ENCODE results near the gene OTOR. TPM values are rescaled to one million over a fixed set of nuclear protein-coding genes. Genes with fewer than 3 reads are reported as not detected.

Gene OTOR
- total RNA-seq, 1 donor from 2014 or later = not detected

DNA sequence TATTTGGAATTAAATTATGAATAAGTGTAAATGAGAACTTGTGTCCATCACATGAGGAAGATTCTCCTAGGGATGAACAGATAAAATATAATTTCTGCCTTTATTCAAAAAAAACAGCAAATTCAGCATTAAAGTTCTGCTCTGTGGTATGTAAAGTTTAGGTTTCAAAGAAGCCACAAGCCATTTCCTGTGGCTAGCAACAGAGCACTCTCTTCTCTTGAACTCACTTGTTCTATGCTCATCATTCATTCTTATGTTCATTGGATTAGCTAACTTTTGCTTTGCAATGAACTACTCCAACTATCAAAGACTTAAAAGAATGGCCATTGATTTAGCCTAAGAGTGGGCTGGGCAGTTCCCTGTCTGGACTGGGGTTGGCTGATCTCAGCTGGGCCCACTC, 39.1 kb upstream of the OTOR start:
- no peaks in the 10 kb centered on the region for H3K4me1 ChIP-seq
- no peaks in the 10 kb centered on the region for H3F3A ChIP-seq (ENCODE audit: low read depth)
- Mint-ChIP-seq H3K27ac (no peak overlapping the region), H3K9me3 (peaks cover 20% of the 10 kb centered on the region), H3K4me3 (no peak overlapping the region), H3K4me1 (peaks cover 3% of the 10 kb centered on the region), H3K27me3 (ENCODE audit: insufficient read depth, low read depth) (no peaks in the 10 kb centered on the region), H3K36me3 (no peaks in the 10 kb centered on the region)
- no peaks in the 10 kb centered on the region for H4K20me1 ChIP-seq (ENCODE audit: low read depth)
- H3K27ac ChIP-seq = no peak overlapping the region
- H3K27me3 ChIP-seq = no peaks in the 10 kb centered on the region
- no peaks in the 10 kb centered on the region for H3K36me3 ChIP-seq
- H3K4me3 ChIP-seq = no peak overlapping the region
- no peak overlapping the region for H2AFZ ChIP-seq (replicated peaks)
- H3K4me2 ChIP-seq = no peak overlapping the region
- no peaks in the 10 kb centered on the region for H3K79me2 ChIP-seq (ENCODE audit: low read depth)
- H3K9ac ChIP-seq = no peak overlapping the region
- no peaks in the 10 kb centered on the region for H3K9me3 ChIP-seq (ENCODE audit: low read depth)
- TF ChIP-seq, protein P1, sequence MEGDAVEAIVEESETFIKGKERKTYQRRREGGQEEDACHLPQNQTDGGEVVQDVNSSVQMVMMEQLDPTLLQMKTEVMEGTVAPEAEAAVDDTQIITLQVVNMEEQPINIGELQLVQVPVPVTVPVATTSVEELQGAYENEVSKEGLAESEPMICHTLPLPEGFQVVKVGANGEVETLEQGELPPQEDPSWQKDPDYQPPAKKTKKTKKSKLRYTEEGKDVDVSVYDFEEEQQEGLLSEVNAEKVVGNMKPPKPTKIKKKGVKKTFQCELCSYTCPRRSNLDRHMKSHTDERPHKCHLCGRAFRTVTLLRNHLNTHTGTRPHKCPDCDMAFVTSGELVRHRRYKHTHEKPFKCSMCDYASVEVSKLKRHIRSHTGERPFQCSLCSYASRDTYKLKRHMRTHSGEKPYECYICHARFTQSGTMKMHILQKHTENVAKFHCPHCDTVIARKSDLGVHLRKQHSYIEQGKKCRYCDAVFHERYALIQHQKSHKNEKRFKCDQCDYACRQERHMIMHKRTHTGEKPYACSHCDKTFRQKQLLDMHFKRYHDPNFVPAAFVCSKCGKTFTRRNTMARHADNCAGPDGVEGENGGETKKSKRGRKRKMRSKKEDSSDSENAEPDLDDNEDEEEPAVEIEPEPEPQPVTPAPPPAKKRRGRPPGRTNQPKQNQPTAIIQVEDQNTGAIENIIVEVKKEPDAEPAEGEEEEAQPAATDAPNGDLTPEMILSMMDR (IDR thresholded peaks at IDR 0.05) = no peak
- TF ChIP-seq EZH2phosphoT487 (IDR thresholded peaks at IDR 0.05) = no peak
- no peak for TF ChIP-seq EZH2 (IDR thresholded peaks at IDR 0.05)
- DNase-seq (ENCODE audit: low spot score) = no peak

DNA sequence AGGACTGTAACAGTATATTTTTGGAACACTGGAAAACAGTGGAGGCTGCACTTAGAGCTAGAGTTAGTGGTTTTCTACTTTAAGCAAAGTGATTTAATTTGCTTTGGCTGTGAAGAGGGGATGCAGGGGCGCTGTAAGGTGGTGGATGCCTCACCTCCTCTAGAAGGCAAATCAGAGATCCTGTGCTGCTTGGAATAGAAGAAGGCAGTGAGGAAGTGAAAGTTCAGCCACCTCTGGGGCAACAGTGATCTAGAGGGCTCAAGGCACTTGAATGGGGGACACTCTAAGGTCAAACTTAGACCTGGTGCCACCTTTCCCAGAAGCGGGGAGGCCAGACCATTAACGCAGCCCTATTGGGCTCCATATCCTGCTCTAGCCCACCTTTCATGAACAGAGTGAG, 37.4 kb upstream of the OTOR start:
- Histone ChIP-seq H4K20me1 (ENCODE audit: low read depth) (no peaks in the 10 kb centered on the region), H3K79me2 (ENCODE audit: low read depth) (no peaks in the 10 kb centered on the region), H2AFZ (replicated peaks) (no peak overlapping the region), H3K4me3 (no peak overlapping the region), H3K4me2 (no peak overlapping the region), H3K9me3 (ENCODE audit: low read depth) (no peaks in the 10 kb centered on the region), H3K9ac (no peak overlapping the region), H3K4me1 (no peaks in the 10 kb centered on the region), H3K27me3 (no peaks in the 10 kb centered on the region), H3K36me3 (no peaks in the 10 kb centered on the region), H3F3A (ENCODE audit: low read depth) (no peaks in the 10 kb centered on the region), H3K27ac (no peak overlapping the region)
- H3K4me3 Mint-ChIP-seq = no peak overlapping the region
- no peaks in the 10 kb centered on the region for H3K36me3 Mint-ChIP-seq
- no peaks in the 10 kb centered on the region for H3K27me3 Mint-ChIP-seq (ENCODE audit: insufficient read depth, low read depth)
- no peak for TF ChIP-seq EZH2phosphoT487 (IDR thresholded peaks at IDR 0.05)
- TF ChIP-seq EZH2 (IDR thresholded peaks at IDR 0.05) = no peak
- TF ChIP-seq, protein P1 (IDR thresholded peaks at IDR 0.05) = no peak
- peaks cover 16% of the 10 kb centered on the region for H3K4me1 Mint-ChIP-seq
- H3K9me3 Mint-ChIP-seq = peaks cover 11% of the 10 kb centered on the region
- H3K27ac Mint-ChIP-seq = no peak overlapping the region
- DNase-seq (ENCODE audit: low spot score) = no peak

DNA sequence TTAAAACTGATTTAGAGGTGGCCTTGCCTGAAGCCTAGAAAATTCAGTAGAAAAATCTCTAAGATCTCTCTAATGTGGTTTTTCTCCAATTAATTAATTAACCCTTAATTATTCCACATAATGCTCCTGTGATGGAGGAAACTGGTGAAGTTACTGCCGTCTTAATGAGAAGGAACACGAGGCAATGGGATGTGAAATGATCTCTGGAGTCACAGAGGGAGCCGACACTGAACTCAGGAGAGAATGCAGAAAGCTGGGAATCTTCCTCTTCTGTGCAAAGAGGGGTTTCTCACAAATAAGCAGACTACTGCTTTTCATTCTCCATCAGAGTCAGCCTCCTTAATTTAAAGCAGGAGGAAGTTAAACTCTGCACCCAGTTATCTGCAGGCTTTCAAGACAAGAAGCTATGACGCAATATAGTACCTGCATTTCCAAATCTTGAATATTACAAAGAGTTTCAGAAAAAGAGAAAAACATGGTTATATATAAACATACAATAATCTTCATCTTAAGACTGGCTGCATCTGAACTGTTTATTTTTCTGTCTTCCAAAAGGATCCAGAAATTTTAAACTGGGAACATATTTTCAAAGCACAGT, 36.4 kb upstream of the OTOR start:
- H3K27me3 ChIP-seq = no peaks in the 10 kb centered on the region
- Mint-ChIP-seq H3K4me3 (no peak overlapping the region), H3K9me3 (peaks cover 7% of the 10 kb centered on the region), H3K36me3 (no peaks in the 10 kb centered on the region), H3K4me1 (peaks cover 16% of the 10 kb centered on the region), H3K27me3 (ENCODE audit: insufficient read depth, low read depth) (no peaks in the 10 kb centered on the region), H3K27ac (no peak overlapping the region)
- no peak overlapping the region for H3K9ac ChIP-seq
- H3K36me3 ChIP-seq = no peaks in the 10 kb centered on the region
- H3K4me3 ChIP-seq = no peak overlapping the region
- TF ChIP-seq EZH2 (IDR thresholded peaks at IDR 0.05) (no peak), EZH2phosphoT487 (IDR thresholded peaks at IDR 0.05) (no peak)
- TF ChIP-seq, protein P1 (IDR thresholded peaks at IDR 0.05) = no peak
- no peaks in the 10 kb centered on the region for H3K4me1 ChIP-seq
- no peaks in the 10 kb centered on the region for H3F3A ChIP-seq (ENCODE audit: low read depth)
- no peaks in the 10 kb centered on the region for H4K20me1 ChIP-seq (ENCODE audit: low read depth)
- no peak overlapping the region for H3K27ac ChIP-seq
- no peaks in the 10 kb centered on the region for H3K9me3 ChIP-seq (ENCODE audit: low read depth)
- no peak overlapping the region for H3K4me2 ChIP-seq
- DNase-seq (ENCODE audit: low spot score) = no peak
- H2AFZ ChIP-seq (replicated peaks) = no peak overlapping the region
- H3K79me2 ChIP-seq (ENCODE audit: low read depth) = no peaks in the 10 kb centered on the region

Data from neural progenitor cell (in vitro differentiated cells).